Peyer's patch (tissue), 4 donors: ENCODE results near the gene NCOA6. TPM values are rescaled to one million over a fixed set of nuclear protein-coding genes. Genes with fewer than 3 reads are reported as not detected.

Source experiments
- DNase-seq, 3 donors: peaks; one replicate each; pipeline ENCODE4 v3.0.0-alpha.2; 2017 to 2019
- H3K27ac ChIP-seq, 4 donors: fragments of 200-600 bp; sonication (generic); one replicate each; pipeline ENCODE4 v1.5.1; 2016 to 2019
- H3K27me3 ChIP-seq, 2 donors: fragments of 200-600 bp; sonication (generic); one replicate each; pipeline ENCODE4 v1.5.1; 2019
- H3K36me3 ChIP-seq, 3 donors: fragments of 200-600 bp; sonication (generic); one replicate each; pipeline ENCODE4 v1.5.1; 2016 to 2019
- H3K4me1 ChIP-seq, 4 donors: fragments of 200-600 bp; sonication (generic); one replicate each; pipeline ENCODE4 v1.5.1; 2016 to 2019
- H3K4me3 ChIP-seq, 4 donors: fragments of 200-600 bp; sonication (generic); 1 replicate in 3 of 4; 2 replicates in 1 of 4; pipeline ENCODE4 v1.5.1; 2016 to 2019; ENCODE audit warnings: mild to moderate bottlenecking in 1 of 4
- H3K9me3 ChIP-seq, 4 donors: fragments of 200-600 bp; sonication (generic); one replicate each; pipeline ENCODE4 v1.5.1; 2016 to 2019; ENCODE audit warnings: mild to moderate bottlenecking in 1 of 4
- CTCF ChIP-seq, 6 experiments: fragments of 450-650 bp in 4 of 6; fragments of 200-600 bp in 2 of 6; sonication (generic) in 1 of 6; IDR thresholded peaks; one replicate each; pipeline ENCODE4 v1.5.1; 2017 to 2019; ENCODE audit warnings: antibody characterized with exemption in 6 of 6, mild to moderate bottlenecking in 3 of 6, moderate library complexity in 1 of 6
- POLR2A ChIP-seq, 2 donors: fragments of 450-650 bp; IDR thresholded peaks; one replicate each; pipeline ENCODE4 v1.5.1; 2017; ENCODE audit warnings: antibody characterized with exemption in 2 of 2, mild to moderate bottlenecking in 2 of 2, moderate library complexity in 2 of 2
- total RNA-seq, 4 donors: library from RNA; depleted of rRNA; stranded (reverse); fragments of >200 nt; gene quantifications; one replicate each; pipeline ENCODE4 v1.1.0, GENCODE V29; 2016

Gene NCOA6
- total RNA-seq, 4 donors from 2014 or later = 33.8 to 58.4 (median 49.5) TPM

- DNase-seq = no peak
- TF ChIP-seq CTCF (IDR thresholded peaks at IDR 0.05) (no peak), POLR2A (IDR thresholded peaks at IDR 0.05) (no peak)
- no peaks in the 10 kb centered on the region for H3K9me3 ChIP-seq
- no peaks in the 10 kb centered on the region for H3K27me3 ChIP-seq
- peak overlapping the region in 3 of 4 donors; percentile 64 to 85 (median 68) for H3K4me3 ChIP-seq
- H3K27ac ChIP-seq = peak overlapping the region in 1 of 4 donors; percentile 58
- peaks cover 0 to 30% (median 6%) of the 10 kb centered on the region in 4 donors for H3K4me1 ChIP-seq
- no peaks in the 10 kb centered on the region for H3K36me3 ChIP-seq
Measured at GRCh38 chr20:34871320-34871926, 46.0 kb upstream of the NCOA6 start.

GRCh38 chr20:34864216-34864615, 38.8 kb upstream of the NCOA6 start:
- H3K27ac ChIP-seq = no peak overlapping the region
- H3K4me1 ChIP-seq = no peaks in the 10 kb centered on the region
- H3K27me3 ChIP-seq = no peaks in the 10 kb centered on the region
- H3K36me3 ChIP-seq = peaks cover 0 to 11% (median 0%) of the 10 kb centered on the region in 3 donors
- no peaks in the 10 kb centered on the region for H3K9me3 ChIP-seq
- no peak for DNase-seq
- no peak overlapping the region for H3K4me3 ChIP-seq
- TF ChIP-seq POLR2A (IDR thresholded peaks at IDR 0.05) (no peak), CTCF (IDR thresholded peaks at IDR 0.05) (no peak)

GRCh38 chr20:34863421-34863965, 38.0 kb upstream of the NCOA6 start:
- Histone ChIP-seq H3K4me1 (no peaks in the 10 kb centered on the region), H3K9me3 (no peaks in the 10 kb centered on the region), H3K27ac (no peak overlapping the region), H3K4me3 (no peak overlapping the region), H3K36me3 (peaks cover 0 to 11% (median 0%) of the 10 kb centered on the region in 3 donors), H3K27me3 (no peaks in the 10 kb centered on the region)
- no peak for TF ChIP-seq CTCF (IDR thresholded peaks at IDR 0.05)
- TF ChIP-seq POLR2A (IDR thresholded peaks at IDR 0.05) = no peak
- DNase-seq = no peak

- peaks cover 0 to 11% (median 0%) of the 10 kb centered on the region in 3 donors for H3K36me3 ChIP-seq
- H3K27me3 ChIP-seq = no peaks in the 10 kb centered on the region
- no peaks in the 10 kb centered on the region for H3K4me1 ChIP-seq
- DNase-seq = no peak
- H3K4me3 ChIP-seq = no peak overlapping the region
- H3K9me3 ChIP-seq = no peaks in the 10 kb centered on the region
- no peak overlapping the region for H3K27ac ChIP-seq
- TF ChIP-seq POLR2A (IDR thresholded peaks at IDR 0.05) (no peak), CTCF (IDR thresholded peaks at IDR 0.05) (no peak)
Measured at GRCh38 chr20:34862724-34863123, 37.3 kb upstream of the NCOA6 start.

- peak in 1 of 6 experiments; percentile 34 for TF ChIP-seq CTCF (IDR thresholded peaks at IDR 0.05)
- peak in 1 of 2 donors; percentile 37 for TF ChIP-seq POLR2A (IDR thresholded peaks at IDR 0.05)
- Histone ChIP-seq H3K27me3 (no peaks in the 10 kb centered on the region), H3K27ac (no peak overlapping the region), H3K4me3 (no peak overlapping the region), H3K36me3 (peaks cover 0 to 11% (median 0%) of the 10 kb centered on the region in 3 donors), H3K9me3 (no peaks in the 10 kb centered on the region), H3K4me1 (no peaks in the 10 kb centered on the region)
- peak in 2 of 3 donors; percentile 84 to 87 for DNase-seq
Measured at GRCh38 chr20:34861386-34862084, 36.1 kb upstream of the NCOA6 start.
